Measurements from ENCODE around the gene GAL. TPM values are rescaled to one million over a fixed set of nuclear protein-coding genes. Genes with fewer than 3 reads are reported as not detected.

The GAL gene
- total RNA-seq, 1 experiment from 2014 or later: 72.6 TPM

DNA sequence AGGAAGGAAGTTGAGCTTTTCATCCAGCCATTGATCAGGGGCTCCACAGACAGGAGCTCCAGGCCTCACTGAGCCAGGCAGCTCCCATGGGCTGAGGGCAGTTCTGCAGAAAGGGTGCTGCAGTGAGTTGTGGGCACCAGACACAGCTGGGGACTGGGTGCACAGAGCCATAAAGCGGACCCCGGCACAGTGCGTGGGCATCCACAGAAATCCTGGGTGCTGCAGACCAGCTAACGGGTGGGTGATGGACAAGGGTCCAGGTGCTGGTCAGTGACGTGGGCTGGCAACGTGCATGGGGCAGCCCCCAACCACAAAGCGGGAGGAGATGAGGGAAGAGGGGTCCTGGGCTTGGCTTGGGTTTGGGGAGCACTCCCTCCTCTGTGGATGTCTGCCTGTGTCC is 19.4 kb upstream of the GAL start:
- H3K36me3 ChIP-seq (ENCODE audit: control insufficient read depth, insufficient read depth, low read length): no peaks in the 10 kb centered on the region
- no peaks in the 10 kb centered on the region for H3K4me1 ChIP-seq
- DNase-seq: peak in 1 of 2 experiments; percentile 31
- TF ChIP-seq, protein P1, sequence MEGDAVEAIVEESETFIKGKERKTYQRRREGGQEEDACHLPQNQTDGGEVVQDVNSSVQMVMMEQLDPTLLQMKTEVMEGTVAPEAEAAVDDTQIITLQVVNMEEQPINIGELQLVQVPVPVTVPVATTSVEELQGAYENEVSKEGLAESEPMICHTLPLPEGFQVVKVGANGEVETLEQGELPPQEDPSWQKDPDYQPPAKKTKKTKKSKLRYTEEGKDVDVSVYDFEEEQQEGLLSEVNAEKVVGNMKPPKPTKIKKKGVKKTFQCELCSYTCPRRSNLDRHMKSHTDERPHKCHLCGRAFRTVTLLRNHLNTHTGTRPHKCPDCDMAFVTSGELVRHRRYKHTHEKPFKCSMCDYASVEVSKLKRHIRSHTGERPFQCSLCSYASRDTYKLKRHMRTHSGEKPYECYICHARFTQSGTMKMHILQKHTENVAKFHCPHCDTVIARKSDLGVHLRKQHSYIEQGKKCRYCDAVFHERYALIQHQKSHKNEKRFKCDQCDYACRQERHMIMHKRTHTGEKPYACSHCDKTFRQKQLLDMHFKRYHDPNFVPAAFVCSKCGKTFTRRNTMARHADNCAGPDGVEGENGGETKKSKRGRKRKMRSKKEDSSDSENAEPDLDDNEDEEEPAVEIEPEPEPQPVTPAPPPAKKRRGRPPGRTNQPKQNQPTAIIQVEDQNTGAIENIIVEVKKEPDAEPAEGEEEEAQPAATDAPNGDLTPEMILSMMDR (IDR thresholded peaks at IDR 0.05; ENCODE audit: insufficient read depth in 1 of 2, low read depth in 1 of 2, low read length in 1 of 2, severe bottlenecking in 1 of 2, unreplicated experiment in 1 of 2): no peak
- intact Hi-C loops (cut with micrococcal nuclease; ENCODE audit: unreplicated experiment): no loop called here
- Mint-ChIP-seq H3K27ac (ENCODE audit: unreplicated experiment) (no peak overlapping the region), H3K4me3 (ENCODE audit: unreplicated experiment) (no peak overlapping the region), H3K9me3 (ENCODE audit: unreplicated experiment) (no peaks in the 10 kb centered on the region), H3K27me3 (ENCODE audit: insufficient read depth, unreplicated experiment) (peaks cover 30% of the 10 kb centered on the region), H3K4me1 (ENCODE audit: low read depth, unreplicated experiment) (no peaks in the 10 kb centered on the region), H3K36me3 (ENCODE audit: insufficient read depth, unreplicated experiment) (no peaks in the 10 kb centered on the region)
- ChIA-PET CTCF (no interaction called here), POLR2A (no interaction called here)
- peaks cover 8% of the 10 kb centered on the region; the same call in 1 of the 2 replicates for H3K9me3 ChIP-seq
- BruUV-seq (replicated peaks): no TSS peak
- no peaks in the 10 kb centered on the region for H3K27me3 ChIP-seq (replicated peaks; ENCODE audit: control insufficient read depth, insufficient read depth, low read length)
- no peak overlapping the region for H3K4me3 ChIP-seq (ENCODE audit: low read depth, low read length)

DNA sequence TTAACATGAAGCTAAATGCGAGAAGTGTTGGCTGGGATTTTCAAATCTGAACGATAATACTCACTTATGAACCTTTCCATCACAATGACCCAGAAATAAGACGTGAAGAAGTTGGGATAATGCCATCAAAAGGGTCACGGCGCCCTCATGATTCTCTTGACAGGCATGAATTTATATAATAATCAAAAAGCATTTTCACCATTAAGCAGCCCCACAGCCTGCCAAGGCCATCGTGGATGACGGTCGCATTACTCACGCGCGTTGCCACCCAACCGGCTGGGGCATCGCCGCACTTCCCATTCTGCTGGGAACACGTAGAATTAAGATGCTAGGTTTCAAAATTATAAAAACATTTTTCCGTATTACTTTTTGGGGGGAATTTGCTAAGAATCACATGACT is 18.9 kb upstream of the GAL start:
- Mint-ChIP-seq H3K36me3 (ENCODE audit: insufficient read depth, unreplicated experiment) (no peaks in the 10 kb centered on the region), H3K9me3 (ENCODE audit: unreplicated experiment) (no peaks in the 10 kb centered on the region), H3K27me3 (ENCODE audit: insufficient read depth, unreplicated experiment) (peaks cover 29% of the 10 kb centered on the region), H3K27ac (ENCODE audit: unreplicated experiment) (no peak overlapping the region), H3K4me3 (ENCODE audit: unreplicated experiment) (no peak overlapping the region), H3K4me1 (ENCODE audit: low read depth, unreplicated experiment) (no peaks in the 10 kb centered on the region)
- Histone ChIP-seq H3K4me3 (ENCODE audit: low read depth, low read length) (no peak overlapping the region), H3K27me3 (replicated peaks; ENCODE audit: control insufficient read depth, insufficient read depth, low read length) (no peaks in the 10 kb centered on the region), H3K36me3 (ENCODE audit: control insufficient read depth, insufficient read depth, low read length) (no peaks in the 10 kb centered on the region), H3K4me1 (no peaks in the 10 kb centered on the region), H3K9me3 (peaks cover 8% of the 10 kb centered on the region; the same call in 1 of the 2 replicates)
- POLR2A ChIA-PET: no interaction called here
- TF ChIP-seq, protein P1 (IDR thresholded peaks at IDR 0.05; ENCODE audit: insufficient read depth in 1 of 2, low read depth in 1 of 2, low read length in 1 of 2, severe bottlenecking in 1 of 2, unreplicated experiment in 1 of 2): no peak
- CTCF ChIA-PET: no interaction called here
- BruUV-seq (replicated peaks): no TSS peak
- DNase-seq: no peak
- intact Hi-C loops (cut with micrococcal nuclease; ENCODE audit: unreplicated experiment): no loop called here

DNA sequence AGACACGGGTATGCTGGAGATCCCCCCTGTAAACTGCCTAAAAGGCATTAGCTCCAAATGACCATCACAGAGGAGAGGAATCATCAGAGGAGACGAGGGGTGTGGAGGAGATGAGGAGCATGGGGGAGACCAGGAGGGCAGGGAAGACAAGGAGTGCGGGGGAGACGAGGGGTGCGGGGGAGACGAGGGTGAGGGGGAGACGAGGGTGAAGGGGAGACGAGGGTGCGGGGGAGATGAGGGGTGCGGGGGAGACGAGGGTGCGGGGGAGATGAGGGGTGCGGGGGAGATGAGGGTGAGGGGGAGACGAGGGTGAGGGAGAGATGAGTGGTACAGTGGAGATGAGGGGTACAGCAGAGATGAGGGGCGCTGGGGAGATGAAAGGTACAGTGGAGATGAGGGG is 17.5 kb upstream of the GAL start:
- Histone ChIP-seq H3K4me3 (ENCODE audit: low read depth, low read length) (no peak overlapping the region), H3K4me1 (no peaks in the 10 kb centered on the region), H3K27me3 (replicated peaks; ENCODE audit: control insufficient read depth, insufficient read depth, low read length) (no peaks in the 10 kb centered on the region), H3K36me3 (ENCODE audit: control insufficient read depth, insufficient read depth, low read length) (no peaks in the 10 kb centered on the region), H3K9me3 (peaks cover 8% of the 10 kb centered on the region; the same call in 1 of the 2 replicates)
- Mint-ChIP-seq H3K9me3 (ENCODE audit: unreplicated experiment) (peaks cover 7% of the 10 kb centered on the region), H3K27me3 (ENCODE audit: insufficient read depth, unreplicated experiment) (peaks cover 27% of the 10 kb centered on the region), H3K36me3 (ENCODE audit: insufficient read depth, unreplicated experiment) (no peaks in the 10 kb centered on the region), H3K27ac (ENCODE audit: unreplicated experiment) (no peak overlapping the region), H3K4me3 (ENCODE audit: unreplicated experiment) (no peak overlapping the region), H3K4me1 (ENCODE audit: low read depth, unreplicated experiment) (no peaks in the 10 kb centered on the region)
- POLR2A ChIA-PET: no interaction called here
- intact Hi-C loops (cut with micrococcal nuclease; ENCODE audit: unreplicated experiment): no loop called here
- no TSS peak for BruUV-seq (replicated peaks)
- CTCF ChIA-PET: no interaction called here
- DNase-seq: no peak
- TF ChIP-seq, protein P1 (IDR thresholded peaks at IDR 0.05; ENCODE audit: insufficient read depth in 1 of 2, low read depth in 1 of 2, low read length in 1 of 2, severe bottlenecking in 1 of 2, unreplicated experiment in 1 of 2): no peak
